ENCODE results near the gene COLGALT1.

Gene COLGALT1

DNA sequence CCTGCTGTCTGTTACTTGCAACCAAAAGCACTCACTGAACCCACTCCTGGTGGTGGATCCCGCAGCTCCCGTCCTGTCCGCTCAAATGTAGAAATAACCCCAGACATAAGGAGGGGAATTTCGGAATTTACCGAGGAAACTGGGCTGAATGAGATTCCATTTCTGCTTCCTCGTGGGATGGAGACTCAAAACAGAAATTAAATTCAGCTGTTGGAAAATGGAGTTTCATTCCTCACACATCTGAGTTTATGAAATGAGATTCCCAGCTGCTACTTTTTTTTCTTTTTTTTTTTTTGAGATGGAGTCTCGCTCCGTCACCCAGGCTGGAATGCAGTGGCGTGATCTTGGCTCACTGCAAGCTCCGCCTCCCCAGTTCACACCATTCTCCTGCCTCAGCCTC lies 44.3 kb downstream of the COLGALT1 start:
- Histone ChIP-seq H3K27me3 (no peaks in the 10 kb centered on the region), H3K9ac (no peak overlapping the region), H3K36me3 (no peaks in the 10 kb centered on the region), H3K4me3 (no peak overlapping the region), H3K27ac (no peak overlapping the region), H4K20me1 (no peaks in the 10 kb centered on the region), H3K4me2 (no peak overlapping the region), H3K9me3 (replicated peaks in 1 of 11) (no peaks in the 10 kb centered on the region), H3K4me1 (peaks cover 31 to 45% (median 37%) of the 10 kb centered on the region in 10 experiments)
- no peak for TF ChIP-seq Cebpa-rat (IDR thresholded peaks at IDR 0.05)

DNA sequence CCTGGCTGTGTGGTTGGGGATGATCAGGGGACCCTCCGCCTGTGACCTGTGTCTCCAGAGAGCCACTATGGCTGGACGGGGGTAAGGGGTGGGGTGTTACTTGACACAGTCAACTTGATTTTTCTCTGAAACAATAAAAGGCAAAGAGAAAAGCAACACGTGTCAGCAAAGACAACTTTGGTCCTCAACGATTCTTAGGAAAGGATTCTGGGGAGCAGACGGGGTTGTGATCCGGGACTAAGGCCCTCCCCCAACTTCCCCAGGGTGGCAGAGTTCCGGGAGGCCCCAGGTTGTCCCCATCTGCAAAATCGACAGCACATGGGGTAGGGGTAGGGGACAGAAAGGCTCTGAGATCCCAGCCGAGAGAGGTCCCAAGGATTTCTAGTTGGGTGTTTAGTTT lies 46.2 kb downstream of the COLGALT1 start:
- Histone ChIP-seq H4K20me1 (no peaks in the 10 kb centered on the region), H3K4me2 (peak overlapping the region in 10 of 11 experiments; percentile 1 to 79 (median 36); a peak in 13 of 22 replicates), H3K4me3 (no peak overlapping the region), H3K27me3 (no peaks in the 10 kb centered on the region), H3K4me1 (peaks cover 34 to 54% (median 46%) of the 10 kb centered on the region in 10 experiments), H3K9ac (peak overlapping the region in 1 of 11 experiments; percentile 12; a peak in 1 of 22 replicates), H3K36me3 (no peaks in the 10 kb centered on the region), H3K9me3 (replicated peaks in 1 of 11) (no peaks in the 10 kb centered on the region), H3K27ac (no peak overlapping the region)
- no peak for TF ChIP-seq Cebpa-rat (IDR thresholded peaks at IDR 0.05)

DNA sequence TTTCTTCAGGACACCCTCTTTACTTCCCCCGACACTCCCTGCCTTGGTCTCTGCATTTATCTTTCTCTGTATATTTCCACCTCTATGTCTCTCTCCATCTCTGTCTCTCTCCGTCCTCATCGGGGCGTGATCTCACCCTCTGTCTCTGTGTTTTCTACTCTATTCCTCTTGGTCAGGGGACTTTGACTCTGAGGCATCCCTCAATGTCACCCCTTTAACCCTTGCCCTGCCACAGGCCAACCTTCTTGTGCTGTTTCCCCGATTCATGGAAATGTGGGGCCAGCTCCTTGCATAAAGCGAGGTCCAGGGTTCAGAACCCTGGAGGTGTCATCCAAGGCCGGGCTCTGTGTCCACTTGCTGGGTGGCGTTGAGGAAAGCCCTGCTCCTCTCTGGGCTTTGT lies 46.8 kb downstream of the COLGALT1 start:
- Histone ChIP-seq H3K4me2 (peak overlapping the region; percentile 1 to 79 (median 34); a peak in 14 of 22 replicates), H3K9me3 (replicated peaks in 1 of 11) (no peaks in the 10 kb centered on the region), H4K20me1 (no peaks in the 10 kb centered on the region), H3K36me3 (no peaks in the 10 kb centered on the region), H3K4me1 (peaks cover 34 to 59% (median 49%) of the 10 kb centered on the region in 10 experiments), H3K4me3 (no peak overlapping the region), H3K9ac (peak overlapping the region in 1 of 11 experiments; percentile 0; a peak in 1 of 22 replicates), H3K27ac (no peak overlapping the region; a peak in 1 of 22 replicates), H3K27me3 (no peaks in the 10 kb centered on the region)
- TF ChIP-seq Cebpa-rat (IDR thresholded peaks at IDR 0.05): no peak

DNA sequence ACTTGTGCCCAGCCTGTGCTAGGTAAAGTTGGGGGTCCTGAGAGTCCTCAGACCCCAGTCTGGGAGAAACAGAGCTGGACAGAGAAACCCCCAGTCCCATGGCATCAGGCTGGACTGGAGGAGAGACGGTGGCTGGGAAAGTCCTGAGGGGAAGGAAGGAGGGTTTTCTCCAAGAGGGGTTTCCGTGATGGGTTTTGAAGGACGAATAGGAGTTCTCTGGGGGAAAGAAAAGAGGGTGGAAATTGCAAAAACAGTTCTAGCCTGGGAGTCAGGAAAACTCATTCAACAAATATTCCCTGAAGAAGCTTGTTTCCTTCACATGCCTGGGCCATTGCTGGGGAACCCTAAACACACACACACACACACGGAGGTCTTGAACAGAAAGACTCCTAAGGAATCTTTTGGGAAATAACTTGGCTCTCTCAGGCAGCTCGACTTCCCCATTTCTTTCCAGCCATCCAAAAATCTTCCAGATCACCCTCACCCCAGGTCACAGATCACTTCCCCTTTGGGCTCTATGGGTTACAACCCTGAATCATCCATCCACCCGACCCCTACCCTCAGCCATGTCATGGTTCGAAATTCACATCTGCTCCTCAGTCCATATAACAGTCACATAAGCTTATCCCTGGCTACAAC lies 47.5 kb downstream of the COLGALT1 start:
- H3K9ac ChIP-seq: no peak overlapping the region
- no peak for TF ChIP-seq Cebpa-rat (IDR thresholded peaks at IDR 0.05)
- H3K27me3 ChIP-seq: no peaks in the 10 kb centered on the region
- H3K4me1 ChIP-seq: peaks cover 34 to 63% (median 49%) of the 10 kb centered on the region in 10 experiments
- no peaks in the 10 kb centered on the region for H3K36me3 ChIP-seq
- no peak overlapping the region for H3K4me3 ChIP-seq
- H3K9me3 ChIP-seq (replicated peaks in 1 of 11): no peaks in the 10 kb centered on the region
- peak overlapping the region in 1 of 11 experiments; percentile 6; a peak in 2 of 22 replicates for H3K27ac ChIP-seq
- H3K4me2 ChIP-seq: peak overlapping the region; percentile 19 to 79 (median 40); a peak in 16 of 22 replicates
- H4K20me1 ChIP-seq: no peaks in the 10 kb centered on the region

DNA sequence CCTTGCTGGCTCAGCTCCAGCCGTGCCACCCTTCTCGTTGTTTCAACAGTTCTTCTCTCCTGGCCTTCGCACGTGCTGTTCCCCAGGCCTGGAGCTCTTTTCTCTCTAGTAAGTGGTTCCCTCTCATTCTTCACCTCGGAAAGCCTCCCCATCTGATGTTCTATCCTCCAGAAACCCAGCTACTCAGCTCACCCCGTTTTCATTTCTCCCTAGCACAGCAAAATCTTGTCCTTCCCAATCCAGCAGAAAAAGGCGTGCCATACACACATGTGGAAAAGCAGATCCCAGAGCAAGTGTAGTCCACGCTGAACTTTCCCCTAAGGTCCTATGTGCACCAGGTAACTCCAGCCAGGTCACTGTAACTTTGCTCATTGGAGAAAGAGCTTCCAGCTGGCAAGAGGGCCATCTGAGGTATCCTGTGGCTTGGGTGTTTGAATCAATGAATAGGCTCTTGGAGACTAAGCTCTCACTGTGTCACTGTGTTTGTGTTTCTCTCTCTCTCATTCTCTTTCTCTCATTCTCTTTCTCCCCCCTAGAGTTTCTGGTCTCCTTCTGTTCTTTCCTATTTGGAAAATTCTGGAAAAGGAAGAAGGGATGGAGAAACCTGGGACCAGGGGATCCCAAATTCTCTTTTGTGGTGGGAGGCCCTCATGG lies 49.0 kb downstream of the COLGALT1 start:
- H4K20me1 ChIP-seq: no peaks in the 10 kb centered on the region
- peak overlapping the region in 6 of 11 experiments; percentile 39 to 91 (median 56); a peak in 9 of 22 replicates for H3K4me2 ChIP-seq
- H3K27ac ChIP-seq: peak overlapping the region in 1 of 11 experiments; percentile 22; a peak in 3 of 22 replicates
- H3K9ac ChIP-seq: 0 out of 22 replicates have a peak overlapping the region, but pooled peaks of 1 of the 11 experiments have one; percentile 10
- no peak for TF ChIP-seq Cebpa-rat (IDR thresholded peaks at IDR 0.05)
- no peaks in the 10 kb centered on the region for H3K36me3 ChIP-seq
- no peaks in the 10 kb centered on the region for H3K9me3 ChIP-seq (replicated peaks in 1 of 11)
- H3K27me3 ChIP-seq: no peaks in the 10 kb centered on the region
- H3K4me3 ChIP-seq: no peak overlapping the region
- peaks cover 25 to 53% (median 45%) of the 10 kb centered on the region in 10 experiments for H3K4me1 ChIP-seq

DNA sequence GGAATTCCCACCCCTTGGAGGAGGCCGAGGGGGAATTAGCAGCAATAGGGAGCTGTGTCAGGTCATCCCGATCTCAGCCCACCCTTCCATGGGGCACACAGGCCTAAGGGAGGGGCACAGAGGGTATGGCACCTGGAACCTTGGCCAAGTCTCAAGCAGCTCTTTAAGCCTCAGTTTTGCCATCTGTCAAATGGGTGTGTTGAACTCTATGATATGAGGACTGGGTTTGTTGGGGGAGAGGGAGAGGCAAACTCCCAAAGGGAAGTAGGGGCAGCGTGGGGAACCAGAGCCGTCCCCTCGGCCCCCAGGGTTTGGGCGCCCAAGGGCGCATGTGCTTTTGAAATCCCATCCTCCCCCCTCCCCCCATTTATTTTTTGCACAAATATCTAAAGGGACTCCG lies 49.7 kb downstream of the COLGALT1 start:
- no peaks in the 10 kb centered on the region for H3K27me3 ChIP-seq
- H3K9me3 ChIP-seq (replicated peaks in 1 of 11): no peaks in the 10 kb centered on the region
- peak overlapping the region in 9 of 10 experiments; percentile 50 to 71 (median 60); a peak in 15 of 20 replicates for H3K4me3 ChIP-seq
- H3K4me1 ChIP-seq: peaks cover 25 to 53% (median 45%) of the 10 kb centered on the region in 10 experiments
- H3K9ac ChIP-seq: peak overlapping the region in 6 of 11 experiments; percentile 72 to 83 (median 81); a peak in 7 of 22 replicates
- H3K4me2 ChIP-seq: peak overlapping the region in 10 of 11 experiments; percentile 56 to 91 (median 84); a peak in 20 of 22 replicates
- no peaks in the 10 kb centered on the region for H4K20me1 ChIP-seq
- peak overlapping the region in 8 of 11 experiments; percentile 79 to 91 (median 86); a peak in 13 of 22 replicates for H3K27ac ChIP-seq
- no peak for TF ChIP-seq Cebpa-rat (IDR thresholded peaks at IDR 0.05)
- H3K36me3 ChIP-seq: no peaks in the 10 kb centered on the region

DNA sequence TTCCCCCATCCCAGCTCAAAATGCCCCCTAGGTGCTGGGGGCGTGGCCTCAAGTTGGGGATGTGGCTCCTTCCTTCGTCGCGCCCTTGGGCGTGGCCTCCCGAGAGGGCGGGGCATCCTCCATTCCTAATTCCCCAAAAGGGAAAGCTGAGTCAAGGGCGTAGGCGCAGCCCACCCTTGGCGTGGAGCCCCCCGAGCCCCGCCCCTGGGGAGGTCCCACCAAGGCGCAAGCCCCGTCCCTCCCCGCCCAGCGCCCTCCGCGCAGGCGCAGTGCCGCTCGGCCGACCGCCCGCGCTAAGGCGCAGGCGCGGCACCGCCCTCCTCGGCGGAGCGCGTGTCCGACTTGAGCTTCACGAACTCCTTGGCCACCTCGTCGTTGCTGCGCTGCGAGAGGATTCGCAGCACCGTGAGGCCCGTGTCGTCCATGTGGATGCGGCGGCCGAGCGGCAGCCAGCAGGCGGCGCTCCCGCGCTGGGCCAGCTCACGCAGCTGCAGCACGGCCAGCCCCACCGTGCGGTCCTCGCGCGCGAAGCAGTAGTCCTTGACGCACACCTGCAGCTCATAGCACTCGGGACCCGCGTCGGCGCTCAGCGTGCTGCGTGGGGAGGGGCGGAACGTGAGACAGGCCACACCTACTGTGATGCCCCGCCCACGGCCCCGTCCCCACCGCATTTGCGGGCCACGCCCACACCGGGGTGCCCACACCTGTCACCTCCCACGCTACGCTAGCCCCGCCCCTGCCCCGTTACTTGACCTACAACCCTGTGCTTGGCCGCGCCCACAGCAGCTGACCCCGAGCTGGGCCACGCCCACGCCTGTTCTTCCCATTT lies 50.5 kb downstream of the COLGALT1 start:
- Histone ChIP-seq H3K4me1 (peaks cover 25 to 58% (median 49%) of the 10 kb centered on the region in 10 experiments), H3K4me2 (peak overlapping the region; percentile 56 to 91 (median 83)), H4K20me1 (no peaks in the 10 kb centered on the region), H3K27me3 (no peaks in the 10 kb centered on the region), H3K9ac (peak overlapping the region; percentile 68 to 83 (median 78)), H3K4me3 (peak overlapping the region; percentile 48 to 71 (median 59)), H3K9me3 (replicated peaks in 1 of 11) (no peaks in the 10 kb centered on the region), H3K27ac (peak overlapping the region; percentile 69 to 91 (median 85); a peak in 21 of 22 replicates), H3K36me3 (no peaks in the 10 kb centered on the region)
- no peak for TF ChIP-seq Cebpa-rat (IDR thresholded peaks at IDR 0.05)

DNA sequence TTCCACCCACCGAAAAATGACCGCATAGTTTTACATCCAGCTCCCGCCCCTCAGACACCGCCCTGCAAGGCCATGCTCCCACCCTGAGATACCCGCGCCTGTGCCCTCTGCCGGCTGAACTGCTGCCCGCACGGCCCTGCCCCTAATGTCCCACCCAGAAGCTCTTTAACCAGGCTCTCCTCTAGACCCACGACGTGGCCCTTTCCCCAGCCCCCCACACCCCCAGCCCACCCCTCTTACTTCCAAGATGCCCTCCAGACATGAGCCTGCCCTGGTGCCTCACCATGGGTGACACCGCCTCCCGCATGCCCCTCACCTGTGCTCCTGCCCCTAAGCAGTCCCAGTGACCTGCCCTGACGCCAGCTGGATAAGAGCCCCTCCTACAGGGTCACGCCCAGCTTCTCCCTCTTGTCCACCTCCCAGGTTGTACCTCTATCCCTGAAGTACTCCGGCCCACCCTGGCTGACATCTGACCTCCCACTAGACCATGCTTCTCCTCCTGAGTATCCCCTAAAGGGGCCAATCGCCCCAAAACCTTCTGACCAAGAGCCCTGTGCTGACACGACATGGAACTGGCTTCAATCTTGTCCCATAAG lies 51.2 kb downstream of the COLGALT1 start:
- Histone ChIP-seq H3K27me3 (no peaks in the 10 kb centered on the region), H3K9me3 (replicated peaks in 1 of 11) (no peaks in the 10 kb centered on the region), H3K9ac (peak overlapping the region; percentile 68 to 83 (median 78); a peak in 20 of 22 replicates), H3K4me2 (peak overlapping the region; percentile 56 to 91 (median 83)), H3K4me3 (peak overlapping the region; percentile 48 to 71 (median 59)), H4K20me1 (no peaks in the 10 kb centered on the region), H3K4me1 (peaks cover 21 to 61% (median 53%) of the 10 kb centered on the region in 10 experiments), H3K27ac (peak overlapping the region; percentile 69 to 91 (median 85); a peak in 17 of 22 replicates), H3K36me3 (no peaks in the 10 kb centered on the region)
- TF ChIP-seq Cebpa-rat (IDR thresholded peaks at IDR 0.05): no peak

Data from BLaER1 treated with 17β-estradiol and CSF1 and Interleukin-3, amounts not matched to agents 10 nM and 100 nM (cell line).